Hepatocyte (in vitro differentiated cells): Measurements from ENCODE around the gene DNAJB11. TPM values are rescaled to one million over a fixed set of nuclear protein-coding genes. Genes with fewer than 3 reads are reported as not detected.

Source experiments
- polyA plus RNA-seq: library from polyadenylated mRNA; unstranded; fragments of >200 nt; fragmentation: Nextera tagmentation; extraction: Ambion mirVana; gene quantifications from 2 replicates; pipeline ENCODE4 v1.2.1, GENCODE V29; 2016
- small RNA-seq: library from RNA; depleted of rRNA; stranded (forward); fragments of <200 nt; gene quantifications from one replicate; pipeline ENCODE3, GENCODE V24; 2014
- total RNA-seq: library from RNA; depleted of rRNA; stranded (reverse); fragments of >200 nt; gene quantifications from 2 replicates; pipeline ENCODE4 v1.2.3, GENCODE V29; 2014

The DNAJB11 gene
- total and polyA plus RNA-seq, 2 experiments from 2014 or later = 103 to 148 TPM

Small RNA genes within 50 kb of the gene (small RNA-seq; reads per million reads assigned to genes)
- not detected for gene RF00017

Other genes with a start within 250 kb of the DNAJB11 start
- 1.8 TPM in 1 of 2 replicates, not detected in the other for gene DGKG, start 208.5 kb upstream of the DNAJB11 start, total RNA-seq
- gene DGKG, start 208.5 kb upstream of the DNAJB11 start, polyA plus RNA-seq = 0.45 TPM in 1 of 2 replicates, not detected in the other
- gene CRYGS, start 26.3 kb upstream of the DNAJB11 start, total RNA-seq = 0.92 and 1.9 TPM in 2 replicates
- 0.89 and 2.2 TPM in 2 replicates for gene CRYGS, start 26.3 kb upstream of the DNAJB11 start, polyA plus RNA-seq
- gene TBCCD1, start 3.4 kb upstream of the DNAJB11 start, total RNA-seq = 13.1 and 13.4 TPM in 2 replicates
- gene TBCCD1, start 3.4 kb upstream of the DNAJB11 start, polyA plus RNA-seq = 13.5 and 14.9 TPM in 2 replicates
- 559 and 660 TPM in 2 replicates for gene AHSG, start 42.3 kb downstream of the DNAJB11 start, total RNA-seq
- gene AHSG, start 42.3 kb downstream of the DNAJB11 start, polyA plus RNA-seq = 328 and 568 TPM in 2 replicates
- gene FETUB, start 69.7 kb downstream of the DNAJB11 start, total RNA-seq = 5.7 and 7.2 TPM in 2 replicates
- gene FETUB, start 69.7 kb downstream of the DNAJB11 start, polyA plus RNA-seq = 3.2 and 5.8 TPM in 2 replicates
- 1.7 and 3.8 TPM in 2 replicates for gene HRG, start 95.3 kb downstream of the DNAJB11 start, total RNA-seq
- 2.1 and 5.7 TPM in 2 replicates for gene HRG, start 95.3 kb downstream of the DNAJB11 start, polyA plus RNA-seq
- gene KNG1, start 146.6 kb downstream of the DNAJB11 start, total RNA-seq = 88.9 and 109 TPM in 2 replicates
- 32.3 and 57.4 TPM in 2 replicates for gene KNG1, start 146.6 kb downstream of the DNAJB11 start, polyA plus RNA-seq
- gene EIF4A2, start 212.9 kb downstream of the DNAJB11 start, total RNA-seq = 558 and 589 TPM in 2 replicates
- 155 and 195 TPM in 2 replicates for gene EIF4A2, start 212.9 kb downstream of the DNAJB11 start, polyA plus RNA-seq
- gene RFC4, start 235.8 kb downstream of the DNAJB11 start, total RNA-seq = 24.8 and 28.6 TPM in 2 replicates
- 14.9 and 22.3 TPM in 2 replicates for gene RFC4, start 235.8 kb downstream of the DNAJB11 start, polyA plus RNA-seq